GM12878 (cell line): ENCODE measurements around the gene KRT32. TPM values are rescaled to one million over a fixed set of nuclear protein-coding genes. Genes with fewer than 3 reads are reported as not detected.

Source experiments
- ATAC-seq: fragments of 200-7000 bp; cut with Tn5 transposase; 3 replicates; pipeline ENCODE4 v1.9.1; 2020; ENCODE audit warnings: mild to moderate bottlenecking, moderate library complexity
- BruUV-seq: library from RNA; stranded (reverse); fragments of 400-500 nt; replicated peaks from 2 replicates; lab custom pipeline; 2021; lab: Mats Ljungman, UMichigan
- CTCF ChIA-PET: fragments of 300-600 bp; sonication (Branson Sonifier 250); formaldehyde crosslinking; extraction: SDS; loops from one replicate; lab custom pipeline; 2021; ENCODE audit warnings: inconsistent platforms; lab: Yijun Ruan, JAX
- POLR2A ChIA-PET: fragments of 350-600 bp; formaldehyde crosslinking; extraction: SDS; loops from one replicate; lab custom pipeline; 2021; ENCODE audit warnings: inconsistent platforms; lab: Charles Lee
- RAD21 ChIA-PET: fragments of 300-600 bp; sonication (Branson Sonifier 250); formaldehyde crosslinking; loops from one replicate; lab custom pipeline; 2023; ENCODE audit warnings: antibody characterized with exemption; ENCODE audit not compliant: unreplicated experiment; lab: Charles Lee
- SMC1A ChIA-PET: fragments of 300-600 bp; sonication (Branson Sonifier 250); formaldehyde crosslinking; loops from one replicate; lab custom pipeline; 2023; ENCODE audit not compliant: unreplicated experiment, uncharacterized antibody; lab: Charles Lee
- DNase-seq: peaks from one replicate; pipeline ENCODE4 v3.0.0-alpha.2; 2011; ENCODE audit warnings: low read depth, low spot score
- FAIRE-seq: peaks from 3 replicates; lab custom pipeline; 2011; peaks lifted over from hg19 to GRCh38; lab: Jason Lieb, UNC
- H2AFZ ChIP-seq: 2 replicates; pipeline ENCODE4 v1.6.0; 2011; ENCODE audit warnings: low read depth, low read length, control low read depth; ENCODE audit not compliant: control insufficient read depth
- H3K27ac ChIP-seq: 2 replicates; pipeline ENCODE4 v1.5.1; 2011; ENCODE audit warnings: control low read depth; ENCODE audit not compliant: control insufficient read depth, insufficient read depth
- H3K27me3 ChIP-seq, 2 experiments: replicated peaks in 1 of 2; 2 replicates each; pipeline versions ENCODE4 v1.6.0 to v1.6.1; 2011; ENCODE audit warnings: low read length in 1 of 2; ENCODE audit not compliant: control insufficient read depth in 2 of 2, insufficient read depth in 2 of 2
- H3K36me3 ChIP-seq, 2 experiments: 2 replicates each; pipeline ENCODE4 v1.5.1; 2011; ENCODE audit warnings: low read length in 1 of 2; ENCODE audit not compliant: control insufficient read depth in 2 of 2, insufficient read depth in 2 of 2
- H3K4me1 ChIP-seq: 2 replicates; pipeline ENCODE4 v1.6.1; 2011; ENCODE audit warnings: mild to moderate bottlenecking, low read length, moderate library complexity, mixed read lengths; ENCODE audit not compliant: control insufficient read depth, insufficient read depth
- H3K4me2 ChIP-seq: 2 replicates; pipeline ENCODE4 v1.6.0; 2011; ENCODE audit warnings: control low read depth; ENCODE audit not compliant: control insufficient read depth, insufficient read depth
- H3K4me3 ChIP-seq: fragments of 200-600 bp; sonication (generic); 2 replicates; pipeline ENCODE4 v1.5.1; 2016
- H3K79me2 ChIP-seq: 2 replicates; pipeline ENCODE4 v1.6.0; 2011; ENCODE audit warnings: low read length; ENCODE audit not compliant: control insufficient read depth, insufficient read depth
- H3K9ac ChIP-seq: 2 replicates; pipeline ENCODE4 v1.8.0; 2011; ENCODE audit warnings: low read length, control low read depth, mixed read lengths; ENCODE audit not compliant: control insufficient read depth, insufficient read depth
- H3K9me3 ChIP-seq: replicated peaks from 3 replicates; pipeline ENCODE4 v1.5.1; 2011; ENCODE audit warnings: mild to moderate bottlenecking, low read length; ENCODE audit not compliant: control insufficient read depth, insufficient read depth
- H4K20me1 ChIP-seq: 2 replicates; pipeline ENCODE4 v1.6.0; 2011; ENCODE audit not compliant: control insufficient read depth, insufficient read depth
- CTCF ChIP-seq, 3 experiments: IDR thresholded peaks in 2 of 3; conservative IDR thresholded peaks in 1 of 3; 2 replicates each; pipeline ENCODE4 v1.5.1; 2011; ENCODE audit warnings: low read depth in 3 of 3, low read length in 3 of 3, mild to moderate bottlenecking in 3 of 3, control low read depth in 2 of 3, moderate library complexity in 2 of 3, inconsistent platforms in 1 of 3, mixed read lengths in 1 of 3; ENCODE audit not compliant: control insufficient read depth in 2 of 3, insufficient read depth in 1 of 3; ENCODE audit errors: extremely low read depth in 1 of 3
- EP300 ChIP-seq, 2 experiments: fragments of 150-350 bp in 1 of 2; IDR thresholded peaks; 2 replicates each; pipeline ENCODE4 v1.6.1; 2011 to 2012; ENCODE audit warnings: low read depth in 2 of 2, low read length in 2 of 2, borderline replicate concordance in 1 of 2, improper control_type of control experiment in 1 of 2, inconsistent platforms in 1 of 2; ENCODE audit not compliant: control insufficient read depth in 1 of 2
- GATAD2B ChIP-seq: fragments of 450-650 bp; conservative IDR thresholded peaks from 2 replicates; pipeline ENCODE4 v1.6.1; 2017; ENCODE audit warnings: low read depth, mild to moderate bottlenecking, moderate library complexity
- HDAC6 ChIP-seq: fragments of 200-600 bp; sonication (generic); IDR thresholded peaks from one replicate; pipeline ENCODE4 v1.8.0; 2017; ENCODE audit warnings: antibody characterized with exemption; ENCODE audit not compliant: unreplicated experiment
- LARP7 ChIP-seq: fragments of 450-650 bp; IDR thresholded peaks from 2 replicates; pipeline ENCODE4 v1.6.1; 2017; ENCODE audit warnings: mild to moderate bottlenecking
- MXI1 ChIP-seq: fragments of 150-350 bp; IDR thresholded peaks from 2 replicates; pipeline ENCODE4 v1.6.1; 2011; ENCODE audit warnings: low read depth, mild to moderate bottlenecking, inconsistent platforms, low read length, improper control_type of control experiment
- NBN ChIP-seq: fragments of 450-650 bp; IDR thresholded peaks from 2 replicates; pipeline ENCODE4 v1.6.1; 2016
- NFYB ChIP-seq: IDR thresholded peaks from 2 replicates; pipeline ENCODE4 v1.6.1; 2011; ENCODE audit warnings: low read depth, mild to moderate bottlenecking, low read length, improper control_type of control experiment, moderate library complexity; ENCODE audit not compliant: insufficient read depth
- POLR2AphosphoS5 ChIP-seq: IDR thresholded peaks from 2 replicates; pipeline ENCODE4 v1.6.1; 2011; ENCODE audit warnings: mild to moderate bottlenecking, low read length, inconsistent platforms
- RB1 ChIP-seq: fragments of 450-650 bp; formaldehyde crosslinking; IDR thresholded peaks from 2 replicates; pipeline ENCODE4 v1.6.1; 2017; ENCODE audit warnings: mild to moderate bottlenecking, borderline replicate concordance
- RCOR1 ChIP-seq: conservative IDR thresholded peaks from 2 replicates; pipeline ENCODE4 v1.6.1; 2012; ENCODE audit warnings: low read depth, low read length, improper control_type of control experiment
- RELA ChIP-seq: fragments of 450-650 bp; IDR thresholded peaks from 2 replicates; pipeline ENCODE4 v1.8.0; 2014; ENCODE audit warnings: borderline replicate concordance; ENCODE audit not compliant: partially characterized antibody
- SMC3 ChIP-seq: IDR thresholded peaks from 2 replicates; pipeline ENCODE4 v1.6.1; 2011; ENCODE audit warnings: low read length, improper control_type of control experiment, borderline replicate concordance
- STAT3 ChIP-seq: IDR thresholded peaks from 2 replicates; pipeline ENCODE4 v1.6.1; 2011; ENCODE audit warnings: low read depth, low read length, improper control_type of control experiment
- USF2 ChIP-seq: IDR thresholded peaks from 2 replicates; pipeline ENCODE4 v1.6.1; 2011; ENCODE audit warnings: low read depth, low read length, improper control_type of control experiment, borderline replicate concordance
- ZNF622 ChIP-seq: fragments of 450-650 bp; IDR thresholded peaks from 2 replicates; pipeline ENCODE4 v1.6.1; 2017; ENCODE audit warnings: mild to moderate bottlenecking, inconsistent platforms
- ZNF687 ChIP-seq: fragments of 450-650 bp; IDR thresholded peaks from 2 replicates; pipeline ENCODE4 v1.6.1; 2017; ENCODE audit warnings: mild to moderate bottlenecking, moderate library complexity
- WGBS: methylation state at CpG from one replicate; pipeline ENCODE4 v1.1.6; 2016; ENCODE audit warnings: low lambda C conversion rate; ENCODE audit not compliant: insufficient replicate concordance, insufficient coverage; ENCODE audit errors: missing lambda C conversion rate; 5-methylcytosine and 5-hydroxymethylcytosine counted together
- in situ Hi-C: fragments of 300-500 bp; cut with MboI; formaldehyde crosslinking; loops from 9 replicates; pipeline ENCODE4 v1.14.3; 2018; ENCODE audit warnings: mixed read lengths
- intact Hi-C: fragments of 100-400 bp; cut with micrococcal nuclease; formaldehyde crosslinking; loops from one replicate; pipeline ENCODE4 v1.14.2; 2022; ENCODE audit not compliant: unreplicated experiment
- polyA plus RNA-seq, 11 experiments: library from polyadenylated mRNA; depleted of rRNA in 4 of 11; unstranded in 6 of 11; stranded (reverse) in 5 of 11; fragments of >200 nt; fragmentation: Nextera tagmentation in 4 of 11; fragmentation: Illumina TruSeq in 1 of 11; extraction: Ambion mirVana in 4 of 11; extraction: Trizol in 1 of 11; gene quantifications; 1 replicate in 1 of 11; 2 replicates in 10 of 11; pipeline versions ENCODE4 v1.2.1 to v1.2.3, GENCODE V29; 2011 to 2016; ENCODE audit warnings: inconsistent platforms in 2 of 11, missing spikeins in 2 of 11, low read depth in 1 of 11
- total RNA-seq, 4 experiments: library from RNA; depleted of rRNA in 3 of 4; stranded (reverse); fragments of >200 nt in 3 of 4; fragmentation: Illumina TruSeq in 1 of 4; extraction: Trizol in 1 of 4; gene quantifications; 2 replicates each; pipeline versions ENCODE4 v1.2.1 to v1.2.3, GENCODE V29; 2013 to 2021
- TF ChIP-seq, protein P1 (sequence below): fragments of 450-650 bp; IDR thresholded peaks from 2 replicates; pipeline ENCODE4 v1.6.1; 2016; ENCODE audit warnings: mild to moderate bottlenecking

The KRT32 gene
- total and polyA plus RNA-seq, 10 of the 15 experiments (the other 5 are each of a cell fraction or from before 2014, with no cell fraction given) = not detected

DNA sequence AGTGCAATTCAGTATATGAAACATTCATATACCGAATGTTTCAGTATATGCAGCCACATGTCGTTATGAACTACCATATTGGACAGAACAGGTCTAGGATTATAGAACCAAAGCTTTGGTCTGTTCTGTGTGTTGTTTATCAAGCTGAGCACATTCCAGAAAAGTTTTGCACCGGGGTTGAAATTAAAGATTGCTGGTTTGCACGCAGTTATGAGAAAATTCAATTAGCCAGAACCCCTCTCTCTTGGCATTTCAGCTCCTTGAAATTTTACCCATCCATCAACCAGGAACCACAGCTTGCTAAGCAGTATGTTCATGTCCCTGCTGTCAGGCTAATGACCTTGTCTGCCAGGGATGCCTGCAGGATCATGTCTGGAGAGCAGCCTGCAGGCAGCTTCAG is 9.5 kb downstream of the KRT32 start:
- 5% methylated on average over 4 of the region's 4 CpGs for WGBS
- Histone ChIP-seq H3K79me2 (no peaks in the 10 kb centered on the region), H2AFZ (no peak overlapping the region), H4K20me1 (no peaks in the 10 kb centered on the region; the same call in 1 of the 2 replicates), H3K27ac (no peak overlapping the region), H3K27me3 (no peaks in the 10 kb centered on the region; a peak in 1 of 4 replicates), H3K36me3 (no peaks in the 10 kb centered on the region), H3K9me3 (no peaks in the 10 kb centered on the region), H3K9ac (no peak overlapping the region), H3K4me1 (no peaks in the 10 kb centered on the region), H3K4me3 (no peak overlapping the region), H3K4me2 (no peak overlapping the region)
- ChIA-PET RAD21 (interaction anchor here (1.0 kb wide), 1 partner anchor 11 kb away, joined by 3 read pairs; no protein-coding TSS in a partner anchor), CTCF (interaction anchor here (0.7 to 1.2 kb wide), 2 partner anchors 29 to 91 kb away, joined by 3 to 5 read pairs; no protein-coding TSS in a partner anchor), SMC1A (no interaction called here), POLR2A (no interaction called here)
- intact Hi-C loops (no loop called here), in situ Hi-C loops (no loop called here)
- DNase-seq (no peak), ATAC-seq (no peak), FAIRE-seq (no peak)
- BruUV-seq = no TSS peak
- no peak for TF ChIP-seq STAT3
- TF ChIP-seq GATAD2B = no peak
- TF ChIP-seq CTCF (IDR thresholded peaks at IDR 0.05 in 2 of 3, conservative IDR thresholded peaks at IDR 0.05 in 1 of 3; ENCODE audit: control insufficient read depth in 2 of 3, extremely low read depth in 1 of 3, insufficient read depth in 1 of 3, low read depth in 3 of 3, low read length in 3 of 3) = no peak
- TF ChIP-seq POLR2AphosphoS5 = no peak
- no peak for TF ChIP-seq RB1
- no peak for TF ChIP-seq USF2
- no peak for TF ChIP-seq ZNF622
- TF ChIP-seq, protein P1, sequence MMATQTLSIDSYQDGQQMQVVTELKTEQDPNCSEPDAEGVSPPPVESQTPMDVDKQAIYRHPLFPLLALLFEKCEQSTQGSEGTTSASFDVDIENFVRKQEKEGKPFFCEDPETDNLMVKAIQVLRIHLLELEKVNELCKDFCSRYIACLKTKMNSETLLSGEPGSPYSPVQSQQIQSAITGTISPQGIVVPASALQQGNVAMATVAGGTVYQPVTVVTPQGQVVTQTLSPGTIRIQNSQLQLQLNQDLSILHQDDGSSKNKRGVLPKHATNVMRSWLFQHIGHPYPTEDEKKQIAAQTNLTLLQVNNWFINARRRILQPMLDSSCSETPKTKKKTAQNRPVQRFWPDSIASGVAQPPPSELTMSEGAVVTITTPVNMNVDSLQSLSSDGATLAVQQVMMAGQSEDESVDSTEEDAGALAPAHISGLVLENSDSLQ = no peak
- no peak for TF ChIP-seq SMC3
- no peak for TF ChIP-seq MXI1
- TF ChIP-seq ZNF687 = no peak
- no peak for TF ChIP-seq LARP7
- no peak for TF ChIP-seq NBN
- TF ChIP-seq RCOR1 = no peak
- no peak for TF ChIP-seq RELA
- no peak for TF ChIP-seq EP300 (IDR thresholded peaks at IDR 0.05; ENCODE audit: borderline replicate concordance in 1 of 2, control insufficient read depth in 1 of 2, low read depth in 2 of 2, low read length in 2 of 2)
- no peak for TF ChIP-seq NFYB
- no peak for TF ChIP-seq HDAC6
